Tibial nerve (tissue), 4 donors: ENCODE data around the gene PHKA1. TPM values are rescaled to one million over a fixed set of nuclear protein-coding genes. Genes with fewer than 3 reads are reported as not detected.

ENCODE experiments used
- DNase-seq, 2 donors: peaks; one replicate each; pipeline ENCODE4 v3.0.0-alpha.2; 2019; ENCODE audit warnings: low spot score in 2 of 2
- H3K27ac ChIP-seq, 4 donors: fragments of 200-600 bp; sonication (generic) in 3 of 4; one replicate each; pipeline ENCODE4 v1.5.1; 2017 to 2019; ENCODE audit warnings: mild to moderate bottlenecking in 1 of 4
- H3K27me3 ChIP-seq, 2 donors: fragments of 200-600 bp; sonication (generic) in 1 of 2; one replicate each; pipeline versions ENCODE4 v1.5.1 to v1.6.0; 2017 to 2019
- H3K36me3 ChIP-seq, 3 donors: fragments of 200-600 bp; sonication (generic); one replicate each; pipeline ENCODE4 v1.5.1; 2018 to 2019
- H3K4me1 ChIP-seq, 4 donors: fragments of 200-600 bp; sonication (generic) in 3 of 4; one replicate each; pipeline ENCODE4 v1.5.1; 2017 to 2019
- H3K4me3 ChIP-seq, 4 donors: fragments of 200-600 bp; sonication (generic) in 3 of 4; one replicate each; pipeline ENCODE4 v1.5.1; 2017 to 2019; ENCODE audit warnings: mild to moderate bottlenecking in 1 of 4, moderate library complexity in 1 of 4
- H3K9me3 ChIP-seq, 4 donors: fragments of 200-600 bp; sonication (generic) in 3 of 4; one replicate each; pipeline ENCODE4 v1.5.1; 2017 to 2019
- CTCF ChIP-seq, 5 experiments: fragments of 200-600 bp in 3 of 5; fragments of 450-650 bp in 2 of 5; sonication (generic) in 3 of 5; IDR thresholded peaks; one replicate each; pipeline ENCODE4 v1.5.1; 2016 to 2019; ENCODE audit warnings: antibody characterized with exemption in 5 of 5, mild to moderate bottlenecking in 3 of 5, moderate library complexity in 2 of 5
- EP300 ChIP-seq, 2 donors: sonication (generic); formaldehyde crosslinking; IDR thresholded peaks; one replicate each; pipeline ENCODE4 v1.6.1; 2017; ENCODE audit warnings: antibody characterized with exemption in 2 of 2, mild to moderate bottlenecking in 1 of 2
- POLR2A ChIP-seq, 2 donors: fragments of 450-650 bp; IDR thresholded peaks; one replicate each; pipeline ENCODE4 v1.6.1; 2017; ENCODE audit warnings: antibody characterized with exemption in 2 of 2, mild to moderate bottlenecking in 2 of 2, moderate library complexity in 2 of 2
- WGBS, 2 donors: methylation state at CpG; one replicate each; pipeline ENCODE4 v1.1.5; 2018; 5-methylcytosine and 5-hydroxymethylcytosine counted together
- total RNA-seq, 4 donors: library from RNA; depleted of rRNA; stranded (reverse); fragments of >200 nt; gene quantifications; one replicate each; pipeline ENCODE4 v1.1.0, GENCODE V29; 2016

Gene PHKA1
- total RNA-seq, 4 donors from 2014 or later = 2.0 to 4.2 (median 3.2) TPM

- H3K4me3 ChIP-seq = no peak overlapping the region
- 59 to 69% methylated on average over 1 of the region's 1 CpG for WGBS, 2 donors
- no peak overlapping the region for H3K27ac ChIP-seq
- H3K4me1 ChIP-seq = no peaks in the 10 kb centered on the region
- TF ChIP-seq CTCF (IDR thresholded peaks at IDR 0.05) (no peak), POLR2A (IDR thresholded peaks at IDR 0.05) (no peak), EP300 (IDR thresholded peaks at IDR 0.05) (no peak)
- DNase-seq = no peak
- no peaks in the 10 kb centered on the region for H3K36me3 ChIP-seq
- no peaks in the 10 kb centered on the region for H3K27me3 ChIP-seq
- no peaks in the 10 kb centered on the region for H3K9me3 ChIP-seq
These were observed 8.3 kb downstream of the PHKA1 start for GRCh38 chrX:72705814-72706213.

GRCh38 chrX:72705111-72705510 is 9.0 kb downstream of the PHKA1 start:
- no peak overlapping the region for H3K27ac ChIP-seq
- H3K4me3 ChIP-seq = no peak overlapping the region
- no peaks in the 10 kb centered on the region for H3K36me3 ChIP-seq
- TF ChIP-seq CTCF (IDR thresholded peaks at IDR 0.05) (no peak), EP300 (IDR thresholded peaks at IDR 0.05) (no peak)
- H3K4me1 ChIP-seq = no peaks in the 10 kb centered on the region
- no peak for DNase-seq
- no peaks in the 10 kb centered on the region for H3K9me3 ChIP-seq
- no peaks in the 10 kb centered on the region for H3K27me3 ChIP-seq

GRCh38 chrX:72694170-72694569 is 19.9 kb downstream of the PHKA1 start:
- Histone ChIP-seq H3K27me3 (peaks cover 0 to 6% of the 10 kb centered on the region in 2 donors), H3K27ac (no peak overlapping the region), H3K9me3 (no peaks in the 10 kb centered on the region), H3K36me3 (no peaks in the 10 kb centered on the region), H3K4me1 (no peaks in the 10 kb centered on the region), H3K4me3 (no peak overlapping the region)
- TF ChIP-seq POLR2A (IDR thresholded peaks at IDR 0.05) = no peak
- TF ChIP-seq EP300 (IDR thresholded peaks at IDR 0.05) = no peak
- no peak for TF ChIP-seq CTCF (IDR thresholded peaks at IDR 0.05)
- 69 to 88% methylated on average over 2 of the region's 2 CpGs for WGBS, 2 donors
- DNase-seq = no peak

- TF ChIP-seq EP300 (IDR thresholded peaks at IDR 0.05) (no peak), CTCF (IDR thresholded peaks at IDR 0.05) (no peak), POLR2A (IDR thresholded peaks at IDR 0.05) (no peak)
- no peak for DNase-seq
- no peaks in the 10 kb centered on the region for H3K9me3 ChIP-seq
- peaks cover 0 to 6% of the 10 kb centered on the region in 2 donors for H3K27me3 ChIP-seq
- no peaks in the 10 kb centered on the region for H3K36me3 ChIP-seq
- H3K27ac ChIP-seq = no peak overlapping the region
- H3K4me1 ChIP-seq = no peaks in the 10 kb centered on the region
- WGBS, 2 donors = 91% methylated on average over 1 of the region's 1 CpG; no CpG with 5 or more reads in 1 of the 2 donors
- no peak overlapping the region for H3K4me3 ChIP-seq
These were observed 20.6 kb downstream of the PHKA1 start for GRCh38 chrX:72693477-72693876.

- Histone ChIP-seq H3K4me3 (no peak overlapping the region), H3K27ac (no peak overlapping the region), H3K27me3 (no peaks in the 10 kb centered on the region), H3K36me3 (no peaks in the 10 kb centered on the region), H3K4me1 (no peaks in the 10 kb centered on the region), H3K9me3 (no peaks in the 10 kb centered on the region)
- DNase-seq = no peak
- TF ChIP-seq POLR2A (IDR thresholded peaks at IDR 0.05) (no peak), EP300 (IDR thresholded peaks at IDR 0.05) (no peak), CTCF (IDR thresholded peaks at IDR 0.05) (no peak)
- WGBS, 2 donors = 75 to 86% methylated on average over 1 of the region's 1 CpG
These were observed 26.7 kb downstream of the PHKA1 start for GRCh38 chrX:72687396-72687795.
